Caki2 (cell line): Measurements from ENCODE around the gene RBP2. TPM values are rescaled to one million over a fixed set of nuclear protein-coding genes. Genes with fewer than 3 reads are reported as not detected.
"Not testable (repeated sequence)": the region's sequence is repeated elsewhere in the genome, so short reads cannot be mapped to it uniquely, and the experiment has no call there.

ENCODE experiments used
- DNase-seq: peaks from one replicate; pipeline ENCODE4 v3.0.0-alpha.2; 2015; ENCODE audit warnings: low read depth
- in situ Hi-C: cut with HindIII; loops from 2 replicates; pipeline ENCODE4 v1.10.0; 2016; ENCODE audit warnings: low sequenced_read_pairs, low pct_unique_long_range_greater_than_20kb, mixed read lengths
- total RNA-seq: library from RNA; depleted of rRNA; stranded (reverse); fragments of >200 nt; shearing (Covaris generic); gene quantifications from 2 replicates; pipeline ENCODE4 v1.2.3, GENCODE V29; 2014; ENCODE audit warnings: low replicate concordance; rRNA removed

RBP2 gene
- total RNA-seq, 1 experiment from 2014 or later = not detected

DNA sequence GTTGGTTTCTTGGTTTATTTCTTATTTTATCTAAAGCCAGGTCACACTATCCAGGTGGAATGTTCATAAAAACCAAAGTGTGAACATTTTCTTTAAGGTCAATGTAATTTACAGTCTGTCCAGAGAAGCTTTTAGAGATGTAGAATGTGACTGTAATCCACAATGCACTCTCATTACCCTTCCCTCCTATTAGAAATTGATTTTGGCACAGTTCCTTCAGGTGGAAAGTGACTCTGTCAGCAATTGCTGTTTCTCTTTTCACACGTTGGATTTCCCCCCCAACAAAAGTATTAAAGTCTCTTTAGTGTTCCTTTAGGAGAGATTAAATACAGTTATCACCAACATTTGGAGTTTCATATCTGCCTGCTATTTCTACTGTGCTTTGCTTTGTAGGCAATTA is 55.3 kb downstream of the RBP2 start:
- in situ Hi-C loops = no loop called here
- DNase-seq = no peak

DNA sequence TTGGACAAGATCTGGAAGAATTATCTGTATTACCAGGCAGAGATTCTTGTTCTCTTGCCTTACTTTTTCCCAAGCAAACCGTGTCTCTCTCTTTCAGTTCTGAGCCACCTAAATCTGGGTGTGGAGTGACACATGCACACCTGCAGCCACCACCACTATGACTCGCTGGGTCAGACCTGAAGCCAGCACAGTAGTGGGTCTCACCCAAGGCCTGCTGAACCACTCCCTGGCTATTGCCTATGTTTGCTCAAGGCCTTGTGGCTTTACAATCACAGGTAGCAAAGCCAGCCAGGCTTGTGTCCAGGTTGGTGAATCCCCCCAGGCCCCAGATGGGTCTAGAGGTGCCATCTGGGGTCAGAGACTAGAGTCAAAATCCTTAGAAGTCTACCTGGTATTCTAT is 58.2 kb downstream of the RBP2 start:
- in situ Hi-C loops = no loop called here
- no peak for DNase-seq

DNA sequence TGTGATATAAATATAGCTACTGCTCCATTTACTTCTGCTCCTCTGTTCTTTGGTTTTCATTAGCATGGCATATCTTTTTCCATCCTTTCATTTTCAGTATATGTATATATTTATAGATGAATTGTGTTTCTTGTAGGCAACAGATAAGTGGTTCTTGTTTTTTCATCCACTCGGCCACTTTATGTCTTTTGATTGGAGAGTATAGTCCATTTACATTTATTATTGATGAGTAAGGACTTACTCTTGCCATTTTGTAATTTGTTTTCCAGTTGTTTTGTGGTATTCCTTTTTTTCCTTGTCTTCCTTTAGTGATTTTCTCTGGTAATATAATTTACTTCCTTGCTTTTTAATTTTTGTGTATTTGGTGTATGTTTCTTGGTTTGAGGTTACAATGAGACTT is 60.0 kb downstream of the RBP2 start:
- in situ Hi-C loops = no loop called here
- no peak for DNase-seq

DNA sequence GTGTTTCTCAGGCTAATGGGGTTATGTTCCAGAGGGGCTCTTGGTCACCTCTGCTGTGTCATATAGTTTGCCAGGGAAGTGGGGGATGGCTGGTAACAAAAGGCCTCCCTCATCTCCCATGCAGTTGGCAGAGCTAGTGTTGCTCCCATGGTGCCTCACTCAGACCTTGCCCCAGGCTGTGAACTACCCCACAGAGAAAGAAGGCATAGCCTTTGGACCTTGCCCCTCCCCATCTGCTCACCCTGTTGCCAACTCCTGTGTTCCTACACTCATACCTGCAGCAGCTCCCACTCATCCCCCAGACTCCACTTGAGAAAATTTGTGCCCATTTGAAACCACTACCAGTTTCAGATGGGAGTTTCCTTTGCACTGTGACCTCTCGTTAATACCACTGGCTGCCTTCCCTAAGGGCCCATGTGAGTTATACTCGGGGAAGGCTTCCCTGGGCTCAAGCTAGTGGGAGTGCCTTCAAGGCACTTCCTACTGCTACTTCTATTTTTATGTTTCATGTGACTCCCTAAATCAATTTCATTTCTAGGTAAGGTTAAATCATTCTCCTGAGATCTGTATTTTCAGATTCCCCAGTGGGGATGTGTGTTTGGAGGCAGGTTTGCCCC is 61.6 kb downstream of the RBP2 start:
- in situ Hi-C loops = no loop called here
- DNase-seq = no peak

DNA sequence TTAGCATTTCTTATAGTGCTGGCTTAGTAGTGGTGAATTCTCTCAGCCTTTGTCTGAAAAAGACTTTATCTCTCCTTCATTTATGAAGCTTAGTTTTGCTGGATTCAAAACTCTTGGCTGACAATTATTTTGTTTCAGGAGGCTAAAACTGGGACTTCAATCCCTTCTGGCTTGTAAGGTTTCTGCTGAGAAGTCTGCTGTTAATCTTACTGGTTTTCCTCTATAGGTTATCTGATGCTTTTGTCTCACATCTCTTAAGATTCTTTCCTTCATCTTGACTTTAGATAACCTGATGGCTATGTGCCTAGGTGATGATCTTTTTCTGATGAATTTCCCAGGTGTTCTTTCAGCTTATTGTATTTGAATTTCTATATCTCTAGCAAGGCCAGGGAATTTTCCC is 63.4 kb downstream of the RBP2 start:
- DNase-seq, in situ Hi-C loops: not testable (repeated sequence)

Other genes starting within 250 kb of the RBP2 start
- 66.9 and 85.9 TPM in 2 replicates for gene MRPS22, start 132.5 kb downstream of the RBP2 start, total RNA-seq
- 101 and 149 TPM in 2 replicates for gene COPB2, start 86.9 kb downstream of the RBP2 start, total RNA-seq
- 15.9 and 29.5 TPM in 2 replicates for gene RBP1, start 63.2 kb upstream of the RBP2 start, total RNA-seq
- gene NMNAT3, start 201.5 kb upstream of the RBP2 start, total RNA-seq = 25.5 and 73.6 TPM in 2 replicates